HepG2 (cell line): Measurements from ENCODE around the gene CELSR2. TPM values are rescaled to one million over a fixed set of nuclear protein-coding genes. Genes with fewer than 3 reads are reported as not detected.

Experiments
- ARID5B ChIP-seq: IDR thresholded peaks from 2 replicates; pipeline ENCODE4 v1.4.0; 2020; ENCODE audit warnings: mild to moderate bottlenecking, missing genetic modification reagents
- HMGXB3 ChIP-seq: sonication (generic); formaldehyde crosslinking; IDR thresholded peaks from 2 replicates; pipeline ENCODE4 v1.4.0; 2020; ENCODE audit warnings: missing genetic modification reagents, borderline replicate concordance
- RNF2 ChIP-seq: fragments of 450-650 bp; conservative IDR thresholded peaks from 2 replicates; pipeline ENCODE4 v1.6.1; 2016; ENCODE audit warnings: low read depth
- polyA plus RNA-seq, 8 experiments: library from polyadenylated mRNA; depleted of rRNA in 3 of 8; stranded (reverse) in 7 of 8; unstranded in 1 of 8; fragments of >200 nt; fragmentation: Illumina TruSeq in 4 of 8; extraction: Trizol in 4 of 8; gene quantifications; 2 replicates each; pipeline versions ENCODE4 v1.2.1 to v1.2.3, GENCODE V29; 2011 to 2016; ENCODE audit warnings: low read depth in 4 of 8, missing spikeins in 1 of 8, mixed read lengths in 1 of 8; ENCODE audit not compliant: insufficient read depth in 1 of 8
- total RNA-seq, 5 experiments: library from RNA; depleted of rRNA; stranded (reverse); fragments of >200 nt; fragmentation: Illumina TruSeq; extraction: Trizol; gene quantifications; 2 replicates each; pipeline ENCODE4 v1.2.3, GENCODE V29; 2016; ENCODE audit warnings: low read depth in 1 of 5
- TF ChIP-seq, protein P1 (sequence below): sonication (generic); formaldehyde crosslinking; IDR thresholded peaks from 2 replicates; pipeline ENCODE4 v1.4.0; 2020; ENCODE audit warnings: mild to moderate bottlenecking, missing genetic modification reagents
- TF ChIP-seq, protein P2 (sequence below): sonication (generic); formaldehyde crosslinking; IDR thresholded peaks from 2 replicates; pipeline ENCODE4 v1.5.1; 2020; ENCODE audit warnings: mild to moderate bottlenecking, missing genetic modification reagents, moderate library complexity
- TF ChIP-seq, protein P3 (sequence below): sonication (generic); formaldehyde crosslinking; IDR thresholded peaks from 2 replicates; pipeline ENCODE4 v1.8.0; 2022; ENCODE audit warnings: missing genetic modification reagents, mild to moderate bottlenecking, inconsistent platforms, borderline replicate concordance

The CELSR2 gene
- total and polyA plus RNA-seq, 2 of the 13 experiments (the other 11 are each of a cell fraction or from before 2014, with no cell fraction given), result 4.0 to 6.6 TPM

DNA sequence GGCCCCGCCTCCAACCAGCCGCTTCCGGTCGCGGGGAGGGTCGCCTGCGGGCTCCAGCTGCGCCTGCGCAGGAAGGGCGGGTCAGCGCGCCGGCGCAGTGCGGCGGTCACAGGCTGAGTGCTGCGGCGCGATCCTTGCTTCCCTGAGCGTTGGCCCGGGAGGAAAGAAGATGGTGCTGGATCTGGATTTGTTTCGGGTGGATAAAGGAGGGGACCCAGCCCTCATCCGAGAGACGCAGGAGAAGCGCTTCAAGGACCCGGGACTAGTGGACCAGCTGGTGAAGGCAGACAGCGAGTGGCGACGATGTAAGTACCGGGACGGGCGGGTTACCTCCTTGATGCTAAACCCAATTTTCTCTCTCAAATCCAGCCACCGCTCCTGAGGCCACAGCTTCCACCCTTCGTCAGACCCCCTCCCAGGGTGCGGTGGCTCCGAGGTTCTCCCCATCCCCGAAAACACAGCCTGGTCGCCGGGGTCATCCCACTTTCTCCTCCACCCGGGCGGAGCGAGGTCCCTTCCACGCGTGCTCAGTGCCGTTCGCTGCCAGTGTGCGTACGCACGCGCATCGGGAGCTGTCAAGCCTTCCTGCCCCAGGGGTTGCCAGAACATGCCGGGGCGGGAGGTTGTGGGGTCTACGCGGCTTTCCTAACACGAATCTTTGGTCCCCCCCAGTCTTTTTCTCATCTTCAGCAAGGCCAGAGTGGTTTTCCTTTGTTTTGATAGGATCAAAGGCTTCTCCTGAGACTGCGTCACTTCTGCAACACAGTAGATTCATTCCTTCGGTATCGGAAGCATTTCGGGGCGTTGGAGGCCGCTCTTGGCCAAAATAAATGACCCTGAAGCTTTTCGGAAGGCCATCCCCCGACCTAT lies 35.3 kb upstream of the CELSR2 start, which contains the start of gene SARS1 (continued):
- no peak for TF ChIP-seq ARID5B
- no peak; the same call in 1 of the 2 replicates for TF ChIP-seq RNF2
- TF ChIP-seq, protein P1, sequence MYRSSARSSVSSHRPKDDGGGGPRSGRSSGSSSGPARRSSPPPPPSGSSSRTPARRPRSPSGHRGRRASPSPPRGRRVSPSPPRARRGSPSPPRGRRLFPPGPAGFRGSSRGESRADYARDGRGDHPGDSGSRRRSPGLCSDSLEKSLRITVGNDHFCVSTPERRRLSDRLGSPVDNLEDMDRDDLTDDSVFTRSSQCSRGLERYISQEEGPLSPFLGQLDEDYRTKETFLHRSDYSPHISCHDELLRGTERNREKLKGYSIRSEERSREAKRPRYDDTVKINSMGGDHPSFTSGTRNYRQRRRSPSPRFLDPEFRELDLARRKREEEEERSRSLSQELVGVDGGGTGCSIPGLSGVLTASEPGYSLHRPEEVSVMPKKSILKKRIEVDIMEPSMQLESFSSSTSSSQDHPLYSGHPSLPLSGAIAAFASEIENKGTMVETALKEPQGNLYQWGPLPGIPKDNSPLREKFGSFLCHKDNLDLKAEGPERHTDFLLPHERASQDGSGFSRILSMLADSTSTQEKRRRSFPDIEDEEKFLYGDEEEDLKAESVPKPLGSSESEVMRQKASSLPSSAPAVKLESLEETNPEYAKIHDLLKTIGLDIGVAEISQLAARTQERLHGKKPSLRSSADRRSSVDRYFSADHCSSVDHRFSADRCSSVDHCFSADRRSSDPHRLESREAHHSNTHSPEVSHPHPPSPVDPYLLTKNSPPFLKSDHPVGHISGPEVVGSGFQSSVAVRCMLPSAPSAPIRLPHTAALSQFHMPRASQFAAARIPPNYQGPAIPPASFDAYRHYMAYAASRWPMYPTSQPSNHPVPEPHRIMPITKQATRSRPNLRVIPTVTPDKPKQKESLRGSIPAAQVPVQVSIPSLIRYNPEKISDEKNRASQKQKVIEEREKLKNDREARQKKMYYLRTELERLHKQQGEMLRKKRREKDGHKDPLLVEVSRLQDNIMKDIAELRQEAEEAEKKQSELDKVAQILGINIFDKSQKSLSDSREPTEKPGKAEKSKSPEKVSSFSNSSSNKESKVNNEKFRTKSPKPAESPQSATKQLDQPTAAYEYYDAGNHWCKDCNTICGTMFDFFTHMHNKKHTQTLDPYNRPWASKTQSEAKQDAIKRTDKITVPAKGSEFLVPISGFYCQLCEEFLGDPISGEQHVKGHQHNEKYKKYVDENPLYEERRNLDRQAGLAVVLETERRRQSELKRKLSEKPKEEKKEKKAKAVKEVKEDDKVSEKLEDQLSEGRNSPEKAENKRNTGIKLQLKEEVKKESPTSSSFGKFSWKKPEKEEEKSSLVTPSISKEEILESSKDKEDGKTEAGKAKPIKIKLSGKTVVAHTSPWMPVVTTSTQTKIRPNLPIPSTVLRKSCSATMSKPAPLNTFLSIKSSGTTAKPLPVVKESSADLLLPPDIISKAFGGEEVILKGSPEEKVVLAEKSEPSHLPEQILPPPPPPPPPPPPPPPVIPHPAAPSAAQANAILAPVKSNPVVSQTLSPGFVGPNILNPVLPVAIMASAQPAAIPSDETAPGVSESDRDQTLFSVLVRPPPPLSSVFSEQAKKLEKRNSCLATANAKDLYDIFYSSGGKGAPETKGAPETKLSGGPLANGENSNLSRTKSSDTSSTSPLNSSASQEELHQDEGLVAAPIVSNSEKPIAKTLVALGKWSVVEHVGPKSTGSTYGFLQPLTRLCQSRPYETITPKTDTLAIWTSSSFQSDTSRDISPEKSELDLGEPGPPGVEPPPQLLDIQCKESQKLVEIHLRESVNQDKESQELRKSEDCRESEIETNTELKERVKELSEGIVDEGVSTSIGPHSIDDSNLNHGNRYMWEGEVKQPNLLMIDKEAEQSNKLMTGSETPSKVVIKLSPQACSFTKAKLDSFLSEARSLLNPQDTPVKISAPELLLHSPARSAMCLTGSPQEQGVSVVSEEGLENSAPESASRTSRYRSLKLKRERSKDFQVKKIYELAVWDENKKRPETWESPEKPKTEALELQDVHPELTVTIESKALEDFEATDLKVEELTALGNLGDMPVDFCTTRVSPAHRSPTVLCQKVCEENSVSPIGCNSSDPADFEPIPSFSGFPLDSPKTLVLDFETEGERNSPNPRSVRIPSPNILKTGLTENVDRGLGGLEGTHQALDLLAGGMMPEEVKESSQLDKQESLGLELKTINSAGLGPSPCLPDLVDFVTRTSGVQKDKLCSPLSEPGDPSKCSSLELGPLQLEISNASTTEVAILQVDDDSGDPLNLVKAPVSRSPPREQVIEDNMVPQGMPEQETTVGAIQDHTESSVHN (CRISPR knock-in tag), result 0 out of 2 replicates have a peak, but pooled peaks have one; percentile 17
- TF ChIP-seq, protein P2, sequence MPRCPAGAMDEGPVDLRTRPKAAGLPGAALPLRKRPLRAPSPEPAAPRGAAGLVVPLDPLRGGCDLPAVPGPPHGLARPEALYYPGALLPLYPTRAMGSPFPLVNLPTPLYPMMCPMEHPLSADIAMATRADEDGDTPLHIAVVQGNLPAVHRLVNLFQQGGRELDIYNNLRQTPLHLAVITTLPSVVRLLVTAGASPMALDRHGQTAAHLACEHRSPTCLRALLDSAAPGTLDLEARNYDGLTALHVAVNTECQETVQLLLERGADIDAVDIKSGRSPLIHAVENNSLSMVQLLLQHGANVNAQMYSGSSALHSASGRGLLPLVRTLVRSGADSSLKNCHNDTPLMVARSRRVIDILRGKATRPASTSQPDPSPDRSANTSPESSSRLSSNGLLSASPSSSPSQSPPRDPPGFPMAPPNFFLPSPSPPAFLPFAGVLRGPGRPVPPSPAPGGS (CRISPR knock-in tag), result no peak; the same call in 1 of the 2 replicates
- TF ChIP-seq, protein P3, sequence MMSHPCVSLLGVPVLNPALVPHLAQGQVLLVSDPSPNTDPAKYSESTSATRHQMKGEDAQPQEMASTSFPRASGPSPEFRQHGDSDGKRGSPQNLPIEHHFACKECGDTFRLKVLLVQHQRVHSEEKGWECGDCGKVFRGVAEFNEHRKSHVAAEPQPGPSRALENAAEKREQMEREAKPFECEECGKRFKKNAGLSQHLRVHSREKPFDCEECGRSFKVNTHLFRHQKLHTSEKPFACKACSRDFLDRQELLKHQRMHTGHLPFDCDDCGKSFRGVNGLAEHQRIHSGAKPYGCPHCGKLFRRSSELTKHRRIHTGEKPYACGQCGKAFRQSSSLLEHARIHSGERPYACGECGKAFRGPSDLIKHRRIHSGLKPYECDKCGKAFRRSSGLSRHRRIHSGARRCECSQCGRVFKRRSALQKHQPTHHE (CRISPR knock-in tag), result no peak; the same call in 1 of the 2 replicates
- no peak for TF ChIP-seq HMGXB3 (CRISPR knock-in tag)
